Measurements from ENCODE around the gene ARHGAP40.

The ARHGAP40 gene

GRCh38 chr20:38664284-38664683, 62.7 kb downstream of the ARHGAP40 start:
- Histone ChIP-seq H3K4me3 (ENCODE audit: low read depth, low read length) (no peak overlapping the region), H3K27me3 (ENCODE audit: control insufficient read depth, insufficient read depth, low read length) (peaks cover 15% of the 10 kb centered on the region), H3K9ac (ENCODE audit: low read depth, low read length) (no peak overlapping the region), H3K4me1 (ENCODE audit: control insufficient read depth, insufficient read depth, low read length) (peaks cover under 1% of the 10 kb centered on the region), H3K9me3 (ENCODE audit: control insufficient read depth, insufficient read depth, low read length) (no peaks in the 10 kb centered on the region), H3K36me3 (ENCODE audit: control insufficient read depth, insufficient read depth, low read length) (no peaks in the 10 kb centered on the region)

DNA sequence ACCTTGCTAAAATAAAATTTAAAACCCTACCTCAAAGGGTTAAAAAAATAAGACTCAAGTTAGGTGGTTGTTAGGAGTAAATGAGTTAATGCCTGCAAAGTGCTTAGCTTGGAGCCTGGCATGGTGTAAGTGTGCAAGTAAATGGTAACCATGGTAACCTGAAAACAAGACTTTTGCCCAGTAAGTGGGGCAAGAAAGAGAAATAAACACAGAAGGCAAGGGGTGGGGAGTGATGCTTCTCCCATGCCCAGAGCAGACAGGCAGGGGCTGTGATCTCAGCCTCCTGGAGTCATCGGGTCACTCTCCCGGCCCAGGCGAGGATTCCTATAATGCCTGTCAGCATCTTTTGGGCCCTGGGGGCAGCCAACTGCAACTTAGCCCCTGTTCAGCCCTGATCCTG, 63.5 kb downstream of the ARHGAP40 start:
- peaks cover 20% of the 10 kb centered on the region for H3K27me3 ChIP-seq (ENCODE audit: control insufficient read depth, insufficient read depth, low read length)
- no peaks in the 10 kb centered on the region for H3K4me1 ChIP-seq (ENCODE audit: control insufficient read depth, insufficient read depth, low read length)
- no peak overlapping the region for H3K9ac ChIP-seq (ENCODE audit: low read depth, low read length)
- H3K36me3 ChIP-seq (ENCODE audit: control insufficient read depth, insufficient read depth, low read length): no peaks in the 10 kb centered on the region
- no peak overlapping the region for H3K4me3 ChIP-seq (ENCODE audit: low read depth, low read length)
- H3K9me3 ChIP-seq (ENCODE audit: control insufficient read depth, insufficient read depth, low read length): no peaks in the 10 kb centered on the region

DNA sequence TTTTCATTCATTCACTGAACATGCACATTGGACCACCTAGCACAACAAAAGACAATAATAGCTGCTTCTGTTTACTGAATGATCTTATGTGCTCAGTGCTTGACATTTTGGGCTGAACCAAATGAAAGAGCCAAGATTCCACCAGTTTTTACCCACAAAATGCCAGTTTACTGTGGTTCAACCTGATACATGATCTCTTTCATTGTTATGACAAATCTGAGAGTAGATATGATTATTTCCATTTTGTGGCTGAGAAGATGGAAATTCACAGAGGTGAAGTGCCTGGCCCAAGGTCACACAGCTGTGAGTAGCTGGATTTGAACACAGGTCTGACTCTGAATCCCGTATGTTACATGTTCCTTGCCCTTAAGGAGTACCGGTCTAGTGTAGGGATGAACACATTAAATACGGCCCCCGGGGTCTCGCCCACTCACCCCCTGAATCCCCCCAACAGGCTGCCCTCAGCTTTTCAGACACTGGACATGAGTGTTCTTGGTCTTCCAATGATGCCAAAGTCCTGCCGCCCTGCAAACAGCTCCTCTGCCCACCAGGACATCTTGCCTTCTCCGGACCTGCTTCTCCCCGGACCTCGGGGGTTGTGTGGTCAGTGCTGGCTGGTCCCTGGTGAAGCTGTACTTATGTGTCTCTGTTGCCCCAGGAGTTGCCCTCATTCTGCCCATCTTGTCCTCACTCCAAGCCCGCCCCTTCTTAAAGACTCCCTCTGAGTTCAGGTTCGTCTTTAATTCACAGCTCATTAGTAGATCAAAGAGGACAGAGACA, 64.1 kb downstream of the ARHGAP40 start:
- Histone ChIP-seq H3K9ac (ENCODE audit: low read depth, low read length) (no peak overlapping the region), H3K4me1 (ENCODE audit: control insufficient read depth, insufficient read depth, low read length) (no peaks in the 10 kb centered on the region), H3K4me3 (ENCODE audit: low read depth, low read length) (no peak overlapping the region), H3K36me3 (ENCODE audit: control insufficient read depth, insufficient read depth, low read length) (no peaks in the 10 kb centered on the region), H3K9me3 (ENCODE audit: control insufficient read depth, insufficient read depth, low read length) (no peaks in the 10 kb centered on the region), H3K27me3 (ENCODE audit: control insufficient read depth, insufficient read depth, low read length) (peaks cover 22% of the 10 kb centered on the region)

- Histone ChIP-seq H3K36me3 (ENCODE audit: control insufficient read depth, insufficient read depth, low read length) (no peaks in the 10 kb centered on the region), H3K9me3 (ENCODE audit: control insufficient read depth, insufficient read depth, low read length) (no peaks in the 10 kb centered on the region), H3K4me3 (ENCODE audit: low read depth, low read length) (no peak overlapping the region), H3K27me3 (ENCODE audit: control insufficient read depth, insufficient read depth, low read length) (peaks cover 32% of the 10 kb centered on the region), H3K4me1 (ENCODE audit: control insufficient read depth, insufficient read depth, low read length) (peaks cover 8% of the 10 kb centered on the region), H3K9ac (ENCODE audit: low read depth, low read length) (no peak overlapping the region)
Observed at GRCh38 chr20:38667417-38667956, 65.9 kb downstream of the ARHGAP40 start.

DNA sequence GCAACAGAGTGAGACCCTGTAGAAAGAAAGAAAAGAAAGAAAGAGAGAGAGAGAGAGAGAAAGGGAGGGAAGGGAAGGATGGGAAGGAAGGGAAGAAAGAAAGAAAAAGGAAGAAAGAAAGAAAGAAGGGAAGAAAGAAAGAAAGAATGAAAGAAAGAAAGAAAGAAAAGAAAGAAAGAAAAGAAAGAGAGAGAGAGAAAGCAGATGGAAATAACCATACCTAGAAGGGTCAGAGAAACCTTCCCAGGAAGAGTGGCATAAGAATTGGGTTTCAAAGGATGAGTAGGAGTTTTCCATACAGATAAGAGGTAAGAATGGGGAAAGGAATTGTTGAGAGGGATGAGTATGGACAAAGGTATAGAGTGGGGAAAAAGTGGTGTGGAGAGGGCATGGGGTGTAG, 68.1 kb downstream of the ARHGAP40 start:
- Histone ChIP-seq H3K4me1 (ENCODE audit: control insufficient read depth, insufficient read depth, low read length) (peaks cover 8% of the 10 kb centered on the region), H3K9ac (ENCODE audit: low read depth, low read length) (no peak overlapping the region), H3K9me3 (ENCODE audit: control insufficient read depth, insufficient read depth, low read length) (no peaks in the 10 kb centered on the region), H3K4me3 (ENCODE audit: low read depth, low read length) (no peak overlapping the region), H3K36me3 (ENCODE audit: control insufficient read depth, insufficient read depth, low read length) (no peaks in the 10 kb centered on the region), H3K27me3 (ENCODE audit: control insufficient read depth, insufficient read depth, low read length) (peaks cover 41% of the 10 kb centered on the region)

DNA sequence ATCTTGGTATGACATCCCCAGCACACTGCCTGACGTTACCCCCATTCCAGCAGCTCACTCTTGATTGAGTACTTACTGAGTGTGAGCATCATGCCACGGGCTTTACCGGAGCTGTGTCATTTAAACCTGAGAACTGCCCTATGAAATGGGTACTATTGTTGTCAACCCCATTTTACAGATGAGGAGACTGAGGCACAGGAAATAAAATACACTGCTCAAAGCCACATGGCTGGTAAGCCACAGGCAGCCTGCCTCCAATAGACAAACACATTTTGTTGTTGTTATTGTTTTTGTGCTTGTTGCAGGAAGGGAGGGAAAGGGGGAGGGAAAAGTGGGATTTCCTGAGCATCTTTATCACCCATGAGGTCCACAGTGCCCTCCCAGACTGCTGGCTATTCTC, 69.2 kb downstream of the ARHGAP40 start:
- Histone ChIP-seq H3K4me3 (ENCODE audit: low read depth, low read length) (peak overlapping the region; percentile 18), H3K9me3 (ENCODE audit: control insufficient read depth, insufficient read depth, low read length) (no peaks in the 10 kb centered on the region), H3K9ac (ENCODE audit: low read depth, low read length) (no peak overlapping the region), H3K36me3 (ENCODE audit: control insufficient read depth, insufficient read depth, low read length) (no peaks in the 10 kb centered on the region), H3K4me1 (ENCODE audit: control insufficient read depth, insufficient read depth, low read length) (peaks cover 8% of the 10 kb centered on the region), H3K27me3 (ENCODE audit: control insufficient read depth, insufficient read depth, low read length) (peaks cover 52% of the 10 kb centered on the region)

DNA sequence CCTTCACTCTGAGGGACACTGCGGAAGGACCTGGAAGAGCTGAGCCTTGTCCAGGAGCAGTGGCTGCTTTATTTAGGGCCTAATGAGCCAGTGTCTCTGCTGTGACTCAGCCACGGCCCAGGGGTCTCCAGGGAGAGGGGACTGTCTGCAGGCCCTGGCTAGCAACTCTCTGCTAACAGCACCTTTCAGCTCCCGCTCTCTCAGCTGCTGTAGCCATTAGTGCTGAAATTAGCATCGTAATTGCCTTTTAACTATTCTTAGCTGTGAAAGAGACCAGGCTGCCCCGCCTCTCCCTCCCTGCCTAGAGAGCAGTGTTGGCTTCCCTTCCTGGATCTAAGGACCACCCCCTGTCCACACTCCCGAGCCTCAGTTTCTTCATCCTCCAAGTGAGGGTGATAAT, 69.6 kb downstream of the ARHGAP40 start:
- no peaks in the 10 kb centered on the region for H3K36me3 ChIP-seq (ENCODE audit: control insufficient read depth, insufficient read depth, low read length)
- H3K27me3 ChIP-seq (ENCODE audit: control insufficient read depth, insufficient read depth, low read length): peaks cover 56% of the 10 kb centered on the region
- peak overlapping the region; percentile 18 for H3K4me3 ChIP-seq (ENCODE audit: low read depth, low read length)
- H3K9me3 ChIP-seq (ENCODE audit: control insufficient read depth, insufficient read depth, low read length): no peaks in the 10 kb centered on the region
- H3K4me1 ChIP-seq (ENCODE audit: control insufficient read depth, insufficient read depth, low read length): peaks cover 8% of the 10 kb centered on the region
- H3K9ac ChIP-seq (ENCODE audit: low read depth, low read length): no peak overlapping the region

GRCh38 chr20:38671701-38672292, 70.2 kb downstream of the ARHGAP40 start:
- Histone ChIP-seq H3K9ac (ENCODE audit: low read depth, low read length) (no peak overlapping the region), H3K4me3 (ENCODE audit: low read depth, low read length) (no peak overlapping the region), H3K9me3 (ENCODE audit: control insufficient read depth, insufficient read depth, low read length) (no peaks in the 10 kb centered on the region), H3K4me1 (ENCODE audit: control insufficient read depth, insufficient read depth, low read length) (peaks cover 8% of the 10 kb centered on the region), H3K27me3 (ENCODE audit: control insufficient read depth, insufficient read depth, low read length) (peaks cover 62% of the 10 kb centered on the region), H3K36me3 (ENCODE audit: control insufficient read depth, insufficient read depth, low read length) (no peaks in the 10 kb centered on the region)

GRCh38 chr20:38672504-38672903, 70.9 kb downstream of the ARHGAP40 start:
- peaks cover 68% of the 10 kb centered on the region for H3K27me3 ChIP-seq (ENCODE audit: control insufficient read depth, insufficient read depth, low read length)
- no peak overlapping the region for H3K4me3 ChIP-seq (ENCODE audit: low read depth, low read length)
- no peaks in the 10 kb centered on the region for H3K36me3 ChIP-seq (ENCODE audit: control insufficient read depth, insufficient read depth, low read length)
- H3K9ac ChIP-seq (ENCODE audit: low read depth, low read length): no peak overlapping the region
- H3K9me3 ChIP-seq (ENCODE audit: control insufficient read depth, insufficient read depth, low read length): no peaks in the 10 kb centered on the region
- H3K4me1 ChIP-seq (ENCODE audit: control insufficient read depth, insufficient read depth, low read length): peaks cover 8% of the 10 kb centered on the region

DNA sequence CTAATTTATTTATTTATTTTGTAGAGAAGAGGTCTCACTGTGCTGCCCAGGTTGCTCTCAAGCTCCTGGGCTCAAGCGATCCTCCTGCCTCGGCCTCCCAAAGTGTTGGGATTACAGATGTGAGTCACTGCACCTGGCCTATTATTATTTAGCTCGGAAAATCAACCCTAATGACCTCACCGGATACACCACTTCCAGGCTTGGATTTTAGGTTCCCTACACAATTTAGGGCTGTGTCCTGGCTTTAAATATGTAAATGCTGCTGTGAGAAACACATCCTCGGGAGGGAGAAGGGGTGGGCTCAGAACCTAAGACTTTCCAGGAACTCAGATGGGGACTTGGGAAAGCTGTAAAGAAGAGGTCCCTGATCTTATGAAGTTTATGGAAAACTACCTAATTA, 71.7 kb downstream of the ARHGAP40 start:
- peaks cover 8% of the 10 kb centered on the region for H3K4me1 ChIP-seq (ENCODE audit: control insufficient read depth, insufficient read depth, low read length)
- H3K4me3 ChIP-seq (ENCODE audit: low read depth, low read length): peak overlapping the region; percentile 68
- no peaks in the 10 kb centered on the region for H3K9me3 ChIP-seq (ENCODE audit: control insufficient read depth, insufficient read depth, low read length)
- no peak overlapping the region for H3K9ac ChIP-seq (ENCODE audit: low read depth, low read length)
- no peaks in the 10 kb centered on the region for H3K36me3 ChIP-seq (ENCODE audit: control insufficient read depth, insufficient read depth, low read length)
- H3K27me3 ChIP-seq (ENCODE audit: control insufficient read depth, insufficient read depth, low read length): peaks cover 69% of the 10 kb centered on the region

DNA sequence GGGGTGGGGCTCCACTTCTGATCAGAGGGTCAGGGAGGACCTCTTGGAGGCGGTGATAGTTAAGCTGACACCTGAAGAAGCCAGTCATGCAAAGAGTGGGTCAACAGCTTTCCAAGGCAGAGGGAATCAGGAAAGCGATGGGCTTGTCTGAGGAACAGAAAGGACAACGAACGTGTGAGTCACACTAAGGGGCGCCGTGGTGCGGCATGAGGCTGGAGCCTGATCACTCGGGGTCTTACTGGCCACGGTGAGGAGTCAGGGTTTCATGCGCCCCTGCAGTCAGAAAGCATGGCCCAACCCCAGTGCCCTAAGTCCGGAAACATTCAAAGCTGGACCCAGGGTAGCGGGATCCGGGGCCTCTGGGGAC, 72.1 kb downstream of the ARHGAP40 start:
- Histone ChIP-seq H3K4me3 (ENCODE audit: low read depth, low read length) (peak overlapping the region; percentile 68), H3K9ac (ENCODE audit: low read depth, low read length) (no peak overlapping the region), H3K4me1 (ENCODE audit: control insufficient read depth, insufficient read depth, low read length) (peaks cover 8% of the 10 kb centered on the region), H3K9me3 (ENCODE audit: control insufficient read depth, insufficient read depth, low read length) (no peaks in the 10 kb centered on the region), H3K27me3 (ENCODE audit: control insufficient read depth, insufficient read depth, low read length) (peaks cover 73% of the 10 kb centered on the region), H3K36me3 (ENCODE audit: control insufficient read depth, insufficient read depth, low read length) (no peaks in the 10 kb centered on the region)
